Pancreas (tissue), 10 donors: ENCODE measurements around the gene COQ10A. TPM values are rescaled to one million over a fixed set of nuclear protein-coding genes. Genes with fewer than 3 reads are reported as not detected.
"Not testable (repeated sequence)": the region's sequence is repeated elsewhere in the genome, so short reads cannot be mapped to it uniquely, and the experiment has no call there.

Experiments used
- ATAC-seq, 4 donors: fragments of 200-7000 bp; cut with Tn5 transposase; one replicate each; pipeline versions ENCODE4 v1.8.0 to v1.9.1; 2020; ENCODE audit warnings: mild to moderate bottlenecking in 4 of 4, moderate library complexity in 4 of 4
- DNase-seq, 6 donors: peaks; one replicate each; pipeline ENCODE4 v3.0.0-alpha.2; 2020
- FAIRE-seq: peaks from 2 replicates; lab custom pipeline; 2012; peaks lifted over from hg19 to GRCh38; lab: Jason Lieb, UNC
- H3K27ac ChIP-seq, 4 donors: fragments of 200-600 bp; sonication (generic); 1 replicate in 3 of 4; 2 replicates in 1 of 4; pipeline versions ENCODE4 v1.5.0 to v1.8.0; 2020
- H3K27me3 ChIP-seq, 4 donors: fragments of 200-600 bp; one replicate each; pipeline ENCODE4 v1.8.0; 2021
- H3K36me3 ChIP-seq, 3 donors: fragments of 200-600 bp; sonication (generic) in 1 of 3; one replicate each; pipeline versions ENCODE4 v1.5.0 to v1.8.0; 2020 to 2021
- H3K4me1 ChIP-seq, 3 donors: fragments of 200-600 bp; one replicate each; pipeline ENCODE4 v1.8.0; 2021
- H3K4me3 ChIP-seq, 4 donors: fragments of 200-600 bp; sonication (generic) in 2 of 4; one replicate each; pipeline versions ENCODE4 v1.5.0 to v1.8.0; 2020 to 2021
- H3K9me3 ChIP-seq, 4 donors: fragments of 200-600 bp; one replicate each; pipeline ENCODE4 v1.8.0; 2021
- WGBS, 2 donors: extraction: QIAGEN DNeasy Blood & Tissue Kit; methylation state at CpG; one replicate each; pipeline ENCODE4 v1.1.7; 2013; 5-methylcytosine and 5-hydroxymethylcytosine counted together
- intact Hi-C, 3 donors: fragments of 100-400 bp; cut with DNase I; formaldehyde crosslinking; loops; one replicate each; pipeline versions ENCODE4 v1.11.1 to v1.14.2; 2022
- polyA plus RNA-seq, 2 donors: library from polyadenylated mRNA; stranded (reverse); fragments of 200-250 nt; gene quantifications; one replicate each; pipeline ENCODE4 v1.2.3, GENCODE V29; 2013
- total RNA-seq, 6 donors: library from RNA; stranded (reverse); fragmentation: NEBNext Ultra II Directional in 4 of 6; extraction: Animal tissue kit (Norgen Biotek cat#: 25700) in 4 of 6; gene quantifications; one replicate each; pipeline versions ENCODE4 v1.2.1 to v1.2.4, GENCODE V29; 2021 to 2023
- TF ChIP-seq, protein P1 (sequence below), 4 donors: fragments of 200-600 bp; sonication (generic) in 3 of 4; IDR thresholded peaks; one replicate each; pipeline versions ENCODE4 v1.5.0 to v1.8.0; 2021; ENCODE audit warnings: antibody characterized with exemption in 4 of 4
- donor health status: healthy with polysubstance abuse.
- donor health status: DM: no; HTN: no; CAD: no; lungs with moderate emphysema.
- donor health status: DM: no; HTN: no; CAD: no.
- donor health status: control.
- donor health status: control.
- donor health status: Bipolar disorder and iron deficiency.
- donor health status: DM: yes; HTN: yes; CAD: no.
- donor health status: DM: no; HTN: no; CAD: no.
- donor health status: DM: no; HTN: no; CAD: no.
- donor health status: DM: yes; HTN: yes; CAD: no.

COQ10A gene
- total and polyA plus RNA-seq, 8 donors = 8.0 to 36.4 (median 11.8) TPM

DNA sequence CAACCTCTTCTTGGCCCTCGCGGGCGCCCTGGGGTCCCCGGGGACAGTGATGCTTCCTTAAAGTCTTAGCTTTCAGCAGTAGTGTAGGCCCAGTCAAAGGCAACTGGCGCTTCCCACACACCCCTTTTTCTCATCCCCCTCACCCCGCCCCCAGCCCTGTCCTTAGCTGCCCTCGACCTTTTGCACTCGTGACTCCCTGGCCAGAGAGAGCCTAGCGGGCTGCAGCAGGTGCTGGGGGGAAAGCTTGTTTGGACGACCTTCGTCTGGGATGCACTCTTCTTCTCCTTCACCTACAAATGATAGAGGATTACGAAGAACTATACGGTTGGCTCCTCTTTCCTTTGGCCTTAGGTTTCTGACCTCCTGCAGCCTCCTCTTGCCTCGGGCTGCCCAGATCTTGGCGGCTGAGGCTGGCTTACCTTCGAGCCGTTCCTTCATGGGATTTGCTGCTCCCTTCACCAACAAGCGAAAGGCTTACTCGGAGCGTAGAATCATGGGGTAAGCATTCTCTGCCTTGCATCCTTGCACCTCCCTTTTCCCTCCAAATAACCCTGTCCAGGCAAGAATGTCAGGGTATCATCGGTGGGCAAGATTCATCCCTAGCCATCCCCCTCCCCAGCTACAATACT lies 815 bp downstream of the COQ10A start:
- Histone ChIP-seq H3K27ac (peak overlapping the region; percentile 94 to 98 (median 94)), H3K36me3 (peaks cover 0 to 7% (median 4%) of the 10 kb centered on the region in 3 donors), H3K27me3 (no peaks in the 10 kb centered on the region), H3K9me3 (no peaks in the 10 kb centered on the region), H3K4me3 (peak overlapping the region; percentile 74 to 94 (median 81)), H3K4me1 (no peaks in the 10 kb centered on the region)
- intact Hi-C loops = no loop called here
- FAIRE-seq (no peak), ATAC-seq (peak in 3 of 4 donors; percentile 17 to 38 (median 17)), DNase-seq (peak in 3 of 6 donors; percentile 43 to 54 (median 52))
- TF ChIP-seq, protein P1, sequence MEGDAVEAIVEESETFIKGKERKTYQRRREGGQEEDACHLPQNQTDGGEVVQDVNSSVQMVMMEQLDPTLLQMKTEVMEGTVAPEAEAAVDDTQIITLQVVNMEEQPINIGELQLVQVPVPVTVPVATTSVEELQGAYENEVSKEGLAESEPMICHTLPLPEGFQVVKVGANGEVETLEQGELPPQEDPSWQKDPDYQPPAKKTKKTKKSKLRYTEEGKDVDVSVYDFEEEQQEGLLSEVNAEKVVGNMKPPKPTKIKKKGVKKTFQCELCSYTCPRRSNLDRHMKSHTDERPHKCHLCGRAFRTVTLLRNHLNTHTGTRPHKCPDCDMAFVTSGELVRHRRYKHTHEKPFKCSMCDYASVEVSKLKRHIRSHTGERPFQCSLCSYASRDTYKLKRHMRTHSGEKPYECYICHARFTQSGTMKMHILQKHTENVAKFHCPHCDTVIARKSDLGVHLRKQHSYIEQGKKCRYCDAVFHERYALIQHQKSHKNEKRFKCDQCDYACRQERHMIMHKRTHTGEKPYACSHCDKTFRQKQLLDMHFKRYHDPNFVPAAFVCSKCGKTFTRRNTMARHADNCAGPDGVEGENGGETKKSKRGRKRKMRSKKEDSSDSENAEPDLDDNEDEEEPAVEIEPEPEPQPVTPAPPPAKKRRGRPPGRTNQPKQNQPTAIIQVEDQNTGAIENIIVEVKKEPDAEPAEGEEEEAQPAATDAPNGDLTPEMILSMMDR (IDR thresholded peaks at IDR 0.05) = no peak
- 16 to 18% methylated on average over 20 to 21 of the region's 21 CpGs for WGBS, 2 donors

DNA sequence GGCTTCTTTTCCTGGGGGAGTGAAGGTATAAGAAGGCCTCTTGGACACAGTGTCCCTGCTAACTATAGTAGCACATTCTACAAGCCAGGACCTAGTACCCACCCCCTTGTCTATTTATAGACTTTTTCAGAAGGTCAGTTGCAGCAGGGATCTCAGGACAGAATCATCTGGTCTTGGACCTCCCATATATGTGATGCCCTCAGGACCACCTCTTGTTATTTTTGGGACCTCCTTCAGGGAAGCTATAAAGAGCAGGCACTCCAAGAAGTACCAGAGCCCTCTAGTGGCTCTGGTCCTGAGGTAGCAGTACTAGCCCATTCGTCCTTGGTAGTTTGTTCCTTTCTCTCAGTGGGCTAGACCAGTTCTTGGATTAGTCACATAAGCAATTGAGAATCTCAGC lies 4.3 kb downstream of the COQ10A start:
- TF ChIP-seq, protein P1 (IDR thresholded peaks at IDR 0.05) = no peak
- FAIRE-seq = no peak
- no peaks in the 10 kb centered on the region for H3K4me1 ChIP-seq
- no peak for DNase-seq
- H3K36me3 ChIP-seq = peaks cover 0 to 38% (median 31%) of the 10 kb centered on the region in 3 donors
- no peaks in the 10 kb centered on the region for H3K27me3 ChIP-seq
- ATAC-seq = no peak
- H3K27ac ChIP-seq = no peak overlapping the region
- H3K4me3 ChIP-seq = no peak overlapping the region
- intact Hi-C loops = no loop called here
- 6 to 24% methylated on average over 1 of the region's 1 CpG for WGBS, 2 donors
- no peaks in the 10 kb centered on the region for H3K9me3 ChIP-seq

DNA sequence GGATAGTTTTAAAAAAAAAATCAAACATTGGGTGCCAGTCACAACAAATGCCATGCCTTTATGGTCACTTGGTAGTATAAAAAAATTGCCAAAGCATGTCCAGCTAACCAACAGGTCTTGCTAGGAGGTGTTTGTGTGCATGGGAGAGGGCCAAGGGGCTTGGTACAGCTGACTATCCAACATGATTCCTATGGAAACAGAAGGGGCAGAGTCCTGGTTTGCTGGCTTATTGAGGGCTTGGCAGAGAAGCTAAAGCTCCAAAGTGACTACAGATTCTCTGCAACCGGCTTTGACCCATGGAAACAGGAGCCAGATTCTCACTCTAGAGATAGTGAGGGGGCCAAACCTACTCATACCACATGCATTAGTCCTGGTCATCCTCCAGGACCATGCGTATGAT lies 5.7 kb downstream of the COQ10A start:
- intact Hi-C loops = not testable (repeated sequence)

DNA sequence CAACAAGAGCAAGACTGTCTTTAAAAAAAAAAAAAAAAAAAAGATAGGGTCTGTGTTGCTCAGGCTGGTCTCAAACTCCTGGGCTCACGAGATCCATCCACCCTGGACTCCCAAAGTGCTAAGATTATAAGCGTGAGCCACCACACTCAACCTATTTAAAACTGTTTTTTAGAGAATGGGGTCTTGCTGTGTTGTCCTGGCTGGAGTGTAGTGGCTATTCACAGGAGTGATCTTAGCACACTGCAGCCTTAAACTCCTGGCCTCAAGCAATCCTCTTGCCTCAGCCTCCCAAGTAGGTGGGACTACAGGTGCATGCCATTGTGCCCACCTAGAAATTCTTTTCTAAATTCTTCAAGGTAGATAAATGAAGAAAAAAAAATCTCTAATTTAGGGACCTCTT lies 7.6 kb downstream of the COQ10A start:
- WGBS, 2 donors = 87 to 95% methylated on average over 2 of the region's 2 CpGs
- H3K27ac ChIP-seq = no peak overlapping the region
- no peaks in the 10 kb centered on the region for H3K4me1 ChIP-seq
- no peak for FAIRE-seq
- no peaks in the 10 kb centered on the region for H3K9me3 ChIP-seq
- TF ChIP-seq, protein P1 (IDR thresholded peaks at IDR 0.05) = no peak
- no peak for ATAC-seq
- no peak overlapping the region for H3K4me3 ChIP-seq
- intact Hi-C loops = no loop called here
- H3K27me3 ChIP-seq = no peaks in the 10 kb centered on the region
- peaks cover 3 to 63% (median 39%) of the 10 kb centered on the region in 3 donors for H3K36me3 ChIP-seq
- DNase-seq = no peak

More for the DNA sequence above, 5.7 kb downstream of the COQ10A start:
- not testable (repeated sequence) for ATAC-seq, FAIRE-seq, H3K27ac ChIP-seq, H3K27me3 ChIP-seq, DNase-seq, H3K9me3 ChIP-seq, H3K4me1 ChIP-seq, H3K4me3 ChIP-seq
- 68 to 88% methylated on average over 2 of the region's 2 CpGs for WGBS, 2 donors
- H3K36me3 ChIP-seq = peaks cover 0 to 45% (median 36%) of the 10 kb centered on the region in 3 donors

DNA sequence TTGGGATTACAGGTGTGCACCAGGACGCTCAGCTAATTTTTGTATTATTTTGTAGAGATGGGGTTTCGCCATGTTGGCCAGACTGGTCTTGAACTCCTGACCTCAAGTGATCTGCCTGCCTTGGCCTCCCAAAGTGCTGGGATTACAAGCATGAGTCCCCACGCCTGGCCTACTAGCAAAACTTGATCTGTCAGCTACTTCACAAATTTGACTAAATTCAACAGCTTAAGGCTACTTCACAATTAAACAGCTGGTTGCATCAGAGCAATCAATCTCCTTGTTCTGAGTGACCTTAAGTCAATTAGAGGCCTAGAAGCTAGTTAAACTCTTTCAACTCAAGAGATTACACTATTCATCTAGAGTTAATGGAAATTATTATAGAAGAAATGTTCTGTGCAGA lies 12.2 kb downstream of the COQ10A start:
- no peak for DNase-seq
- Histone ChIP-seq H3K27me3 (no peaks in the 10 kb centered on the region), H3K9me3 (no peaks in the 10 kb centered on the region), H3K27ac (no peak overlapping the region), H3K4me3 (no peak overlapping the region), H3K4me1 (no peaks in the 10 kb centered on the region), H3K36me3 (peaks cover 13 to 75% (median 46%) of the 10 kb centered on the region in 3 donors)
- FAIRE-seq = no peak
- WGBS, 2 donors = 93 to 97% methylated on average over 3 of the region's 3 CpGs
- TF ChIP-seq, protein P1 (IDR thresholded peaks at IDR 0.05) = no peak
- no peak for ATAC-seq
- intact Hi-C loops = no loop called here
